ENCODE measurements around the gene TSPAN3.

Gene TSPAN3

DNA sequence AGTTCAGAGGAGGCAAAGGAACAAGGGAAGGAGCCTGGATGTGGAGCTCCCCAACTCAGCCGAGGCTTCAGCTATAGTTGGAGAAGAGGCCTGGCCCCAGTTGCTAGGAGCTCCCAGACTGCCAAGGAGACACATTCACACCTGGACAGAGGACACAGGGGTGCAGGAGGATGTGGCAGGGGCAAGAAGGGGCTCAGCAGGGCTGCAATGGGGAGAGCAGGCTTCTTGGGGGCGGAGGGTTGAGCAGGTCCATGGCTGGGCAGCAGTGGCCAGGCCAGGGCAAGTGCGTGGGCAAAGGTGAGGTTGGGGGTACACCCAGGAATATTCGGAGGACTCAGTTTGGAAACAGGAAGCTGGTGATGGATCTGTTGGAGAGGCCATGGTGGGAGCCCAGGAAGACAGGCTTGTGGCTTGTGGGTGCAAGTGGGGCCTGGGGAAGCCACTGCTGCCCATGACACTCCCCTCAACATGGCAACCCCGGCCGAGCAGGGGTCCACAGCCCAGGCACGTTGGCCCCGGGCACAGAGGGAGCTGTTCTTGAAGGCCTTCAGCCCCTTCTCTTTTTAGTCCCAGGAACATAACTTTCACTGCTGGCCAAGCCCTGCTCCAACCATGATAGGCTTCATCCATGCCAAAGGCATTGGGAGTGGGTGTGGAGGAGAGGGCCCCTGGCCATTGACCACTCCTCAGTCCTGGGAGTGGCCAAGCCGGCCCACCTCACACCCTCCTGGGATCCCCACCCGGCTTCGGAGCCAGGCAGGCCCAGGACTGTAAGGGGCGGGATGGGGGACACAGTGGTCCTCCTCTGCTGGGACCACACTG lies 33.3 kb downstream of the TSPAN3 start:
- TF ChIP-seq CTCF (IDR thresholded peaks at IDR 0.05; ENCODE audit: low read depth, low read length): no peak
- DNase-seq (ENCODE audit: low read depth, low spot score): no peak
- no peak overlapping the region for H3K4me3 ChIP-seq (ENCODE audit: low read depth, low read length)
- in situ Hi-C loops (cut with HindIII; ENCODE audit: low sequenced_read_pairs): no loop called here

GRCh38 chr15:77036537-77037387 lies 34.1 kb downstream of the TSPAN3 start:
- no peak for DNase-seq (ENCODE audit: low read depth, low spot score)
- no peak overlapping the region for H3K4me3 ChIP-seq (ENCODE audit: low read depth, low read length)
- no peak for TF ChIP-seq CTCF (IDR thresholded peaks at IDR 0.05; ENCODE audit: low read depth, low read length)
- in situ Hi-C loops (cut with HindIII; ENCODE audit: low sequenced_read_pairs): no loop called here

- H3K4me3 ChIP-seq (ENCODE audit: low read depth, low read length): no peak overlapping the region
- no peak for DNase-seq (ENCODE audit: low read depth, low spot score)
- TF ChIP-seq CTCF (IDR thresholded peaks at IDR 0.05; ENCODE audit: low read depth, low read length): no peak
- in situ Hi-C loops (cut with HindIII; ENCODE audit: low sequenced_read_pairs): no loop called here
Measured at GRCh38 chr15:77035999-77036471, 34.9 kb downstream of the TSPAN3 start.

DNA sequence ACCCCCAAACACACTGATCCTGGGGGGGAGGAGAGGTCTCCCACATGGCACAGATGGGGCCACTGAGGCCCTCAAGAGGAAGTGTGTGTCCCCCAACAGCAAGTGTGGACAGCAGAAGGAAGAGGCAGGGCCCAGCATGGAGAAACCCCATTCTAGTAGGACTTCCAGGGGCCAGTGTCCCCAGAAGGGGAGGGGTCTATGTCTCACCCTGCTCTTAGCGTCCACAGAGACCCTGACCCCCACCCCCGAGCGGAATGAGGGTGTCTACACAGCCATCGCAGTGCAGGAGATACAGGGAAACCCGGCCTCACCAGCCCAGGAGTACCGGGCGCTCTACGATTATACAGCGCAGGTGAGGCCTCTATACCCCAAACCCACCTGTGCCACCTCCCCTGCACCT lies 35.3 kb downstream of the TSPAN3 start:
- no peak for TF ChIP-seq CTCF (IDR thresholded peaks at IDR 0.05; ENCODE audit: low read depth, low read length)
- no peak overlapping the region for H3K4me3 ChIP-seq (ENCODE audit: low read depth, low read length)
- DNase-seq (ENCODE audit: low read depth, low spot score): no peak
- in situ Hi-C loops (cut with HindIII; ENCODE audit: low sequenced_read_pairs): no loop called here

DNA sequence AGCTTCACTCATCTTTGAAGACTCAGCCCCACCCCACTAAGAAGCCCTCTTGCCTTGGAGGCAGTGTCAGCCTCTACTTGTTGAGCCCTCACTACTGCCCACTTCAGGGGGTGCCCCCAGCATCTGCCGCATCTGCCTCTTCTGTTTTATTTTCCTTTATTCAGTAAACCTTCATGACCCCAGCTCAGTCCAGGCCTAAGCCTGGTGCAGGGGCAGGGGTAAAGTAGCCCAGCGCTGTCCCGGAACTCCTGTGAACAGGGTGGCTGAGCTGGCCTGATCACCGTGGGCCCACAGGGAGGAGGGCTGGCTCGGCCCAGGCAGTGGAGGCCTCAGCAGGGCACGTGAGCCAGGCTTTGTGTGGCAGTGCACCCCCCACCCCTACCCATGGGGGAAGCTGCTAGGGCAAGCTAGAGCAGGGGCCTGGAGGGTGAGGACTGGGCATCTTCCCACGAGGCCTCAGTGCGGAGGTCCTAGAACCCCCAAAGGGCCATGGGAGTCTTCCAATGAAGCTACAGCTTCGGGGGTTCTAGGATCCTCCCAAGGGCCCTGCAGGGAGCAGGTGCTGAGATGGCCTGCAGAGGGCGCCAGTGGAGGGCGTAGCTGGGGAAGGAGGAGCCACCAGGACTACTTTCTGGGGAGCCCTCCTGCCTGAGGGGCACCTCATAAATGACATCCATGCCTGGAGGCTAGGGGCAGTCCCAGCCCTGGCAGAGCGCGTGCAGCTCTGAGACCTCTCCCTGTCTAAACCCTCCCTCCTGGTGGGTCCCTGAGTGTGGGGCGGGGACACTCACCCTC lies 36.0 kb downstream of the TSPAN3 start:
- no peak for DNase-seq (ENCODE audit: low read depth, low spot score)
- peak; percentile 82 for TF ChIP-seq CTCF (IDR thresholded peaks at IDR 0.05; ENCODE audit: low read depth, low read length)
- no peak overlapping the region for H3K4me3 ChIP-seq (ENCODE audit: low read depth, low read length)
- in situ Hi-C loops (cut with HindIII; ENCODE audit: low sequenced_read_pairs): no loop called here
